Ramos (cell line): ENCODE data around the gene RNFT2.

Experiments used
- in situ Hi-C: fragments of 300-500 bp; cut with MboI; formaldehyde crosslinking; loops from one replicate; pipeline ENCODE4 v1.14.3; 2022; ENCODE audit warnings: low sequenced_read_pairs; ENCODE audit not compliant: unreplicated experiment

The RNFT2 gene

DNA sequence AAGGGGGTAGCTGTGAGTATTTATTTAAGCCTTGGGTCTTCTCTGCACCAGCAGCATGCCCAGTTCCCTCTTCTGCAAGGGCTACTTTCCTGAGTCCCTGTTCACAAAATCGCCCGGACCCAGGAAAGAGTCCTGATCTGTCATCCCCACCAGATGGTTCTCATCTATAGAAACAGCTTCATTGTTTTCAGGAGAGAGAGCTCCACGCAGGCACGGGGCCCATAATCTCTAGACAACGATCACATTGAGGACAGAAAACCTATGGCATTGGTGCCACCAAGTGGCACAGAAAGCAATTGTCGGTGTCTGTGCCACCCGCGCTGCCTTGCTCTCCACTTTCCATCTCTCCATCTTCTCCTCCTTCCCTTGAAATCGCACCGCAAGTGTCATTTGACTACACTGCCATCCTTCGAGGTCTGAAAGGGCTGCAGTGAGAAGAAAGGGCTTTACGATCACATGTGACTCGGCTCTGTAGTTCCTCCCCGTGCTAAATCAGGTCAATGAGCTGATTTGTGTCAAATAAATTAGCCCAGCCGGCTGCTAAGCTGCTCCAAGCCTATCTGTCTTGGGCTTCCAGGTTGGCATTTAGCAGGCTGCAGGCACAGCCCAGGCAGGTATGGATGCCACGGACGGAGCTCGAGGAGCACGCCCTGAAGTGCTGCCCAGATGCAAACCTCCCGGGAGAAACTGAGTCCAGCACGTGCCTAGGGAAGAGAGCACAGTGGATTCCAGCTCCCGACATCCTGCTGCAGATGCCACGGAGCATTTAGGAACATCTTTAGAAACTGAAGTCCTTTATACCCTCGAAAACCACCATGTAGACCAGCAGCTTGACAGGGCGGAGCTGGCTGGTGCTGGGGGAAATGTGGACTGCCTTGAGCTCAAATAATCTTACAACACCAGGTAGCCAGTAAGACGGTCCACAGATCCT is 29.0 kb upstream of the RNFT2 start:
- in situ Hi-C loops: loop anchor here (10.0 kb wide), 2 partner anchors 176 to 316 kb away; partner anchors contain the start of gene HRK

DNA sequence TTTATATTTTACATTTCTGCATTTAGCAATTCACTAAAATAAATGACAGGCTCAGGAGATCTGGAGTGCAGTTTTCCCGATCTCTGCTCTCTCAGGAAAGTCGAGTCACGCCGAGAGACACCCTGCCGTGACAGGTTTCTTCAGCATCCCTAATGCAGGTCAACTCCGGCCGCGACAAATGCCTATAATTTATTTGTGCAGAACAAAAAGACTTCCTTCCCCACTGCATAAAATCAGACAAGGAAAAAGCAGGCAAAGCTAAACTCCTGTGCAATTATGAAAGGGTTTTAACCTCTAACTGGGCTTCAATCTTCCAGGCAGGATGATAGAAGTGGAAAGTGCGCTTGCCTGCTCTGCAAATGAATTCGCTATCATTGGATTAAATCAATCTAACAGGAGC is 28.3 kb upstream of the RNFT2 start:
- in situ Hi-C loops: loop anchor here (10.0 kb wide), 2 partner anchors 175 to 315 kb away; partner anchors contain the start of gene HRK

GRCh38 chr12:116710370-116711150 is 27.6 kb upstream of the RNFT2 start:
- in situ Hi-C loops: no loop called here

DNA sequence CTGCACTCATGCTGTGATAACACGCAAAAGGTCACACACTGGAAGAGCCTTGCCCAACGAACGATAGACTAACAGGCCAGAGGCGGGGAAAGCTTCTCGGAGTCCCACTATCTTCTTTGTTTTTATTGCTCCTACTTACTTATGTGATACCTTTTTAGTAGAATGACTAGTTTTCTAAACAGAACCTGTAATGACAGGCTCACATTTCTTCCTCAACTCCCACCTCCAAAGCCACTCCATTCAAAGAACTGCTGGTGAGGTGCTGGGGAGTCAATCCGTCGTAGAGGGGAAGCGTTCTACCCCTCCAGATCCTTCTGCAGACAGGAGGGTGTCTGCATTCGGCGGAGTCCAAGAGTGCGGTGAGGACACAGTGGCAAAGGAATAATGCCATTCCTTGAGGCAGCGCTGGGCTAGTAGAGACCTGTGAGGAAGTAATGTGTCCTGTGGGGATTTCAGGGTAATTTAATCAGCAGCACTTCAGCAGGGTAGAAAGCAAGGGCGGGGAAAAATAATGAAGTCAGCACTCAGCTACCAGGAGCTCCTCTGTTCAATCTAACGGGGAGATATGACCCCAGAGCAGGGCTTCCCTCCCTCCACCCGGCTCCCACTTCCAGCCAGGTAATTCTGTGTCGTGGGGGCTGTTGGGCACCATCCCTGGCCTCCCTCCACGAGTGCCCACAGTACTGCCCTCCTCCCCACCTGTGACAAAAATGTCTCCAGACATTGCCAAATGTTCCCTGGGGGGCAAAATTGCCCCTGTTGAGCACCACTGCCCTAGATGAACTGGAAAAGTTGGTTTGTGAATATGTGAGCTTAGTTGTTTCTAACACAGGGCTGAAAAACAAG is 25.4 kb upstream of the RNFT2 start:
- in situ Hi-C loops: no loop called here

GRCh38 chr12:116713527-116713926 is 24.6 kb upstream of the RNFT2 start:
- in situ Hi-C loops: no loop called here

DNA sequence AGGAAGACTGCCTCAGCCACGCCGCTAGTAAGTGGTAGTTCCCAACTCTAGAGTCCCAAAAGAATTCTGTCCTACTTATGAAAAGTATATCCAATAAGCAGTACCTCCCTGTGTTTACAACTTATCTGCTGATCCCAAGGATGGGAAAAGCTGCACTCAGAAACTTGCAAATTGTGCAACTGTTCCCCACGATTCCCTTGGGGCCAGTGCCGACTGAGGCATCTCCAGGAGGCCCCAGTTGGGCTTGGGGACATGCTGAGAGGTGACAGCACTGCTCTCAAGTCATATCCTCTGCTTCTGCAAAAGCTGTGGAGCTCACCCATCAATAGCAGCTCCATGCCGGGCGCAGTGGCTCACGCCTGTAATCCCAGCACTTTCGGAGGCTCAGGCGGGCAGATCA is 23.9 kb upstream of the RNFT2 start:
- in situ Hi-C loops: no loop called here

DNA sequence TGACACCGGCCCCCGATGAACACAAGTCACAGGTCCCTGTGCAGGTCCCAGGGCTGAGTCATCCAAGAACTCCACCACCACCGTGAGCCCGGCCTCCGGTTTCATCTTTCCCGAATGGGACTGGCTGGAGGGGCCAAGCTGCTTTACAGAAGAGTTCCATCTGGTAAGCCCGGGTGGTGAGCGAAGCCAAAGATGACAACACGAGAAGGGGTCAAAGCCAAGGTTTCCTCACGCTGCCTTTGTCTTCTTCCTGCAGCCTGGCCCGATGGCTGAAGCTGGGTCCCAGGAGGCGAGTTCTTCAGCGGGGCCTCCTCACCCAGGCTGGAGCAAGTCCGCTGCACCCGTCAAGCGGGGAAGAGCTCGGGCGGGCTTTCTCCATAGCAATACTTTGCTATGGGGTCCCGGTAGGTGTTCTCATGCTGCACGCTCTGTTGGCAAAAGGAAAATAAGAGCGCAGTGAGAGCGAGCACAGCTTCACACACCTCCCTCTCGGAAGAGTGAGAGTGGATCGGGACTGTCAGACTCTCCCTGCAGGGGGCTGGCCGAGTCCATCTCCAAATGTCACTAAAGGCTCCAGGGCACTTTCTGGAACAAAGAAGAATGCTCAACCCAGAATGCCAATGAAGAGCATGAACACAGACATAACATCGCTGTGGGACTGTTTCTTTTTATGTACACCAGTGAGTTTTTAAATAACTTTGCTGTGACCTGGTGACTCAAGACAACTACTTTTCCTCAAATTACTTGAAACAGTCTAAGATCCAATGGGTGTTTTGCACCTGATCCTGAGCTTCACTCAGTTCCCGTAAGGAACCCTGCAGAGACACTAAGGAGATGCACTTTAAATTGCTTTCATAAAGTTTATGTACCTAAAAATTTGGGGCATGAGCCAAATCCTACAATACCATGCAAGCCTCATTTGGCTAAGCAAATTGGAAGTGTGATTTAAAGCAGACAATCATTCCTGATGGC is 20.4 kb upstream of the RNFT2 start:
- in situ Hi-C loops: no loop called here

DNA sequence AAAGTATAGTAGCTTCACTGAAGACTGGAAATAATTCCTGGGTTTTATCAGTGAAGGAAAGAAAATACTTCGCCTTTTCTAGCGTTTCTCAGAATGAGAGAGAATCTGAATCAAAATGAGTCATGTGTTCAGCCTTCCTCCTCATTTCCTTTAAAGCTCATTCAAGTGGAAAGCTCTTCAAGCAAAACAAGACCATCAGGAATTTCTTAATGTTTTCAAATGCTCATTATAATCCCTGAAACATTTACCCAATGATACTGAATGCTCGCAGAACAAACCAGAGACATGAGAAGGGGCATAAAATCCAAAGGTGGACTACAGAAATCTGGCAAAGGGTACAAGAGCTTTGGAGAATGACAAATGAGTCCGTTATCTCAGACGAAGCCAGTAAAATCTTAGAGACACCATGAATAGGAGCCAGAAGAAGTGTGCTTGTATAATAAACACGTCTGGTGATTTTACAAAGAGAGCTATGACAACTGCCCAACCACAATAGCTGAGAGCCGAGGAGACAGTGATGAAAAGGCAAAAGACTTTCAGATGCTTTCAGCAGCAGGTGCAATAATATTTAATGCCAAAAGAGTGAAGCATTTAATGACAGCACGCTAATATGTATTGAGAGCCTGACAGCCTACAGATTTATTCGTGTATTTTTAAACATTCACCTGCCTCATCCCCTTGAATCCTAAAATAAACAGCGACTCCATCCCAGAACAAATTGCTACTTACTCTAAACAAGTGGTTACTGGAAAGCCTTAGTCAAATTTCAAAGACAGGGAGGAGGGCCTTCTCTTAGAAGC is 19.3 kb upstream of the RNFT2 start:
- in situ Hi-C loops: no loop called here

DNA sequence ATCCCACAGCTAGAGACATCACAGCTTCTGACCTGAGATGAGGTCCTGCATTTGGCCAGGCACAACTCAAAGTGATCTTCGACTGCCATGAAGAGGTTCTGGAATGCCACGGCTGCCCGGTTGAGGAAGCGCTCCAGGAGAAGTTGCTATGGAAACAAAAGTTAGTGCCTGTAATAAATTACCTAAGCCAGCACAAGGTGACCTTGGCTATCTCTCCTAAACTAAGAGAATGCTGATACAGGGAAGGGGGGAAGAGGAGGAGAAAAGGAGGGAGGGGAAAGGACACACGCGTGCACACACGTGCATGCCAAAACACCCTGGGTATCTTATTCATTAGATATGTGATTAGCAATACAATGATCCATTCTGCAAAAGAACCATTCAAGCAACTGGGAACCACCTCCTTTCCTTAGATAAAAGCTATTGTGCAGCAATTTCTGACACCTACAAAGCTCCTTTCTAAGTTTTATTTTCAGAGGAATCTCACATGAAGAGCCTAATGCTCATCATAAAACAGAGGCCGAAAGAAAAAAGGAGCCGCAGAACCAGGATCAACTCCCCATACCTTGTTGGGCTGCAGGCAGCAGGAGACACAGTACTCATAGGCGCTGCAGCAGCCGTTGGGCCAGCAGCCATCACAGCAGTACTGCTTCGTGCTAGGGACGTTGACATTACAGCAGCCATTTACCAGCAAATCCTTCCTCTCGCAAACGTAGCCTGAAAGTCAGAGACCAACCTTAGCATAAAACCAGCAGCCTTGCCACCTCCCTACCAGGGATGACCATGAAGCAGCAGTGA is 18.2 kb upstream of the RNFT2 start:
- in situ Hi-C loops: no loop called here

GRCh38 chr12:116722245-116722644 is 15.9 kb upstream of the RNFT2 start:
- in situ Hi-C loops: no loop called here

- in situ Hi-C loops: no loop called here
Measured at GRCh38 chr12:116726694-116727093, 11.4 kb upstream of the RNFT2 start.

GRCh38 chr12:116727261-116727660 is 10.9 kb upstream of the RNFT2 start:
- in situ Hi-C loops: no loop called here

DNA sequence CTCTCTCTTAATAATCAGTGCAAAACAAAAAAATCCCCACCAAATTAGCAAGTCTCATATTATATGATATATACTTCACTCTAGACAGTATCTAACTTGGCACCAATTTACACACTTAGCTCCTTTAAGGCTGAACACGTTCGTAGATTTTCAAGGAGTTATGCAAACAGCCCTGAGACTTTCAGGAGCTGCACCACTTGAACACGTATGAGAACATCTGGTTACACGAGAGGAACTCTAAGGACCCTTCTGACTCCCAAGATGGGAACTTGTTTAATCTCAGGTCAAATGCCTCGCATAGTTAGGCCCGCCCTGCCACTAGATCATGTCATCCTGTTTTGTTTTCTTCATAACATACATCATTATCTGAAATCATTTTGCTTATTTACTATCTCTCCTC is 10.2 kb upstream of the RNFT2 start:
- in situ Hi-C loops: no loop called here

- in situ Hi-C loops: no loop called here
Measured at GRCh38 chr12:116731801-116732200, 6.3 kb upstream of the RNFT2 start.

- in situ Hi-C loops: no loop called here
Measured at GRCh38 chr12:116734156-116734768, 3.9 kb upstream of the RNFT2 start.

GRCh38 chr12:116735084-116735483 is 3.0 kb upstream of the RNFT2 start:
- in situ Hi-C loops: no loop called here

DNA sequence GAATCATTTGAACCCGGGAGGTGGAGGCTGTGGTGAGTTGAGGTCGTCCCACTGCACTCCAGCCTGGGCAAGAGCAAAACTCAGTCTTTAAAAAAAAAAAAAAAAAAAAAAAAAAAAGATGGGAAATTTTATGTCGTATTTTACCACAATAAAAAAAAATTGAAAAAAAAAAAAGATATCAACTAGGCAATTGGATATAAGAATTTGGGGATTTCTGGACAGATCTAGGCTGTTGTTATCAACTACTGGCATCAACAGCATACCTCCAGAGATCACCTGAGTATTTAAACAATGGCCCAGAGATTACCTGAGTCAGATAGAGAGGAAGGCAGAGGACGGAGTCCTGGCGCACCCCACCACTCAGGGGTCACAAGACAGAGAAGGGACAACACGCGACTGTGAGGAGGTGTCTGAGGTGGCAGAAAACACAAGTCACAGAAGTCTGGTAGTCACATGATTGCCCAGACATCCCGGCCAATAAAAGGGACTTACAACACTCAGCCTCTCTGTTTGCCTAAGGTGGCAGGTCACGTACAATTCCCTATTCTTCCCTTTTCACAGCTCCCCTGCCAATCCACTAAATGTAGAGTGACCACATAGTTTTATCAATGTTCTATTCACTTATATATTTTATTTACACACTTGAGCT is 2.0 kb upstream of the RNFT2 start:
- in situ Hi-C loops: no loop called here
